ENCODE data around the gene VPS11. TPM values are rescaled to one million over a fixed set of nuclear protein-coding genes. Genes with fewer than 3 reads are reported as not detected.

The VPS11 gene
- total RNA-seq, 1 experiment from 2014 or later: 18.6 TPM

DNA sequence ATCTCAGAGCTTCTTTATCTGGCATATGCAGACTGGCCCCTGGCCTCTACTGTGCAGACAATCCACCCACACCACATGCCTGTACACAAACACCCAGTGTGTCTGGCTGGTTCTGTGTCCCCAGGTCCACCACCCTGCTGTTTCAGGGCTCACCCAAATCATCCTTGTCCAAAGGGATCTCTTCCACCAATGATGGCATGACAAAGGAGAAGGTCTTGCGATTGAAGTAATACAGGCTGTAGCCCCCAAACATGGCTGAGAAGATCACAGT is 38.6 kb upstream of the VPS11 start:
- TF ChIP-seq, protein P1, sequence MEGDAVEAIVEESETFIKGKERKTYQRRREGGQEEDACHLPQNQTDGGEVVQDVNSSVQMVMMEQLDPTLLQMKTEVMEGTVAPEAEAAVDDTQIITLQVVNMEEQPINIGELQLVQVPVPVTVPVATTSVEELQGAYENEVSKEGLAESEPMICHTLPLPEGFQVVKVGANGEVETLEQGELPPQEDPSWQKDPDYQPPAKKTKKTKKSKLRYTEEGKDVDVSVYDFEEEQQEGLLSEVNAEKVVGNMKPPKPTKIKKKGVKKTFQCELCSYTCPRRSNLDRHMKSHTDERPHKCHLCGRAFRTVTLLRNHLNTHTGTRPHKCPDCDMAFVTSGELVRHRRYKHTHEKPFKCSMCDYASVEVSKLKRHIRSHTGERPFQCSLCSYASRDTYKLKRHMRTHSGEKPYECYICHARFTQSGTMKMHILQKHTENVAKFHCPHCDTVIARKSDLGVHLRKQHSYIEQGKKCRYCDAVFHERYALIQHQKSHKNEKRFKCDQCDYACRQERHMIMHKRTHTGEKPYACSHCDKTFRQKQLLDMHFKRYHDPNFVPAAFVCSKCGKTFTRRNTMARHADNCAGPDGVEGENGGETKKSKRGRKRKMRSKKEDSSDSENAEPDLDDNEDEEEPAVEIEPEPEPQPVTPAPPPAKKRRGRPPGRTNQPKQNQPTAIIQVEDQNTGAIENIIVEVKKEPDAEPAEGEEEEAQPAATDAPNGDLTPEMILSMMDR (conservative IDR thresholded peaks at IDR 0.05): no peak
- Histone ChIP-seq H3K23me2 (ENCODE audit: insufficient read length, low read depth, low read length, poor library complexity, severe bottlenecking) (peaks cover 14% of the 10 kb centered on the region), H4K20me1 (ENCODE audit: control insufficient read depth, insufficient read depth, insufficient read length) (no peaks in the 10 kb centered on the region), H2BK12ac (ENCODE audit: insufficient read length, low read depth, low read length) (no peak overlapping the region), H4K5ac (ENCODE audit: insufficient read length, low read depth, low read length) (no peak overlapping the region), H3K14ac (ENCODE audit: insufficient read depth, low read length) (no peak overlapping the region), H4K91ac (ENCODE audit: insufficient read length, low read depth, low read length) (no peak overlapping the region), H2BK120ac (ENCODE audit: low read depth, low read length, poor library complexity, severe bottlenecking) (no peak overlapping the region), H3K9me3 (ENCODE audit: control insufficient read depth, low read depth, low read length) (no peaks in the 10 kb centered on the region), H3K4me2 (ENCODE audit: insufficient read depth, insufficient read length, low read length) (peak overlapping the region; percentile 47), H3K27me3 (ENCODE audit: insufficient read depth, low read length) (no peaks in the 10 kb centered on the region), H3K23ac (ENCODE audit: insufficient read length, low read depth, low read length) (no peak overlapping the region), H2AFZ (ENCODE audit: low read length) (no peak overlapping the region), H4K8ac (replicated peaks; ENCODE audit: insufficient read length, low read depth, low read length) (no peak overlapping the region), H3K4me1 (ENCODE audit: insufficient read depth, low read length) (peaks cover 8% of the 10 kb centered on the region; the same call in 1 of the 2 replicates), H3K9ac (ENCODE audit: extremely low read depth, insufficient read length, low read length) (no peak overlapping the region), H3K79me2 (ENCODE audit: insufficient read depth, low read length) (no peaks in the 10 kb centered on the region), H3K79me1 (ENCODE audit: insufficient read depth, low read depth, low read length, poor library complexity, severe bottlenecking) (peaks cover 3% of the 10 kb centered on the region), H2BK20ac (ENCODE audit: low read depth, low read length, poor library complexity, severe bottlenecking) (no peak overlapping the region), H3K27ac (ENCODE audit: insufficient read length, low read depth, low read length) (no peak overlapping the region), H3K56ac (ENCODE audit: insufficient read length, low read depth, low read length) (no peak overlapping the region), H2BK5ac (ENCODE audit: insufficient read length, low read length) (no peak overlapping the region), H3K4ac (ENCODE audit: low read depth, low read length) (no peak overlapping the region), H3T11ph (ENCODE audit: low read length) (no peak overlapping the region), H2AK5ac (ENCODE audit: insufficient read length, low read length) (no peak overlapping the region), H3K18ac (ENCODE audit: insufficient read length, low read depth, low read length) (no peak overlapping the region), H2BK15ac (ENCODE audit: low read depth, low read length) (no peak overlapping the region)
- no CpG with 5 or more reads among the region's 1 CpG for WGBS (ENCODE audit: extremely low coverage, insufficient read length, low lambda C conversion rate)
- Mint-ChIP-seq H3K36me3 (ENCODE audit: insufficient read depth in 1 of 3, low read depth in 3 of 3) (peaks cover 24 to 48% (median 46%) of the 10 kb centered on the region in 3 experiments), H3K4me3 (peak overlapping the region; percentile 79 to 83), H3K4me1 (peaks cover 22 to 24% of the 10 kb centered on the region in 2 experiments), H3K27ac (peak overlapping the region in 2 of 3 experiments; percentile 32 to 59; a peak in 5 of 7 replicates), H3K27me3 (ENCODE audit: low read depth) (no peaks in the 10 kb centered on the region; the same call in 1 of the 2 replicates), H3K9me3 (no peaks in the 10 kb centered on the region)
- DNase-seq: no peak

All from H9 (cell line).